Ureter (tissue), 1 donor: ENCODE data around the gene CEP85. TPM values are rescaled to one million over a fixed set of nuclear protein-coding genes. Genes with fewer than 3 reads are reported as not detected.

ENCODE experiments used
- DNase-seq: peaks from one replicate; pipeline ENCODE4 v3.0.0-alpha.2; 2020; ENCODE audit warnings: low spot score
- total RNA-seq: library from RNA; stranded (reverse); gene quantifications from one replicate; pipeline ENCODE4 v1.2.4, GENCODE V29; 2023
- donor health status: DM: yes; HTN: yes; CAD: no.

CEP85 gene, protein sequence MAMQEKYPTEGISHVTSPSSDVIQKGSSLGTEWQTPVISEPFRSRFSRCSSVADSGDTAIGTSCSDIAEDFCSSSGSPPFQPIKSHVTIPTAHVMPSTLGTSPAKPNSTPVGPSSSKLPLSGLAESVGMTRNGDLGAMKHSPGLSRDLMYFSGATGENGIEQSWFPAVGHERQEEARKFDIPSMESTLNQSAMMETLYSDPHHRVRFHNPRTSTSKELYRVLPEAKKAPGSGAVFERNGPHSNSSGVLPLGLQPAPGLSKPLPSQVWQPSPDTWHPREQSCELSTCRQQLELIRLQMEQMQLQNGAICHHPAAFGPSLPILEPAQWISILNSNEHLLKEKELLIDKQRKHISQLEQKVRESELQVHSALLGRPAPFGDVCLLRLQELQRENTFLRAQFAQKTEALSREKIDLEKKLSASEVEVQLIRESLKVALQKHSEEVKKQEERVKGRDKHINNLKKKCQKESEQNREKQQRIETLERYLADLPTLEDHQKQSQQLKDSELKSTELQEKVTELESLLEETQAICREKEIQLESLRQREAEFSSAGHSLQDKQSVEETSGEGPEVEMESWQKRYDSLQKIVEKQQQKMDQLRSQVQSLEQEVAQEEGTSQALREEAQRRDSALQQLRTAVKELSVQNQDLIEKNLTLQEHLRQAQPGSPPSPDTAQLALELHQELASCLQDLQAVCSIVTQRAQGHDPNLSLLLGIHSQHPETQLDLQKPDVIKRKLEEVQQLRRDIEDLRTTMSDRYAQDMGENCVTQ
- total RNA-seq, result 13.1 TPM

GRCh38 chr1:26233903-26234643 is at the start of gene CEP85:
Gene CEP85 (plus strand): TSS chr1:26234200. CDS start chr1:26239784, 5,584 bp downstream.
- DNase-seq, result peak; percentile 99

GRCh38 chr1:26184883-26185282 is 49.1 kb upstream of the CEP85 start:
- no peak for DNase-seq

- DNase-seq, result no peak
Observed at GRCh38 chr1:26187882-26188281, 46.1 kb upstream of the CEP85 start.

GRCh38 chr1:26188477-26188876 is 45.5 kb upstream of the CEP85 start:
- DNase-seq, result no peak

DNA sequence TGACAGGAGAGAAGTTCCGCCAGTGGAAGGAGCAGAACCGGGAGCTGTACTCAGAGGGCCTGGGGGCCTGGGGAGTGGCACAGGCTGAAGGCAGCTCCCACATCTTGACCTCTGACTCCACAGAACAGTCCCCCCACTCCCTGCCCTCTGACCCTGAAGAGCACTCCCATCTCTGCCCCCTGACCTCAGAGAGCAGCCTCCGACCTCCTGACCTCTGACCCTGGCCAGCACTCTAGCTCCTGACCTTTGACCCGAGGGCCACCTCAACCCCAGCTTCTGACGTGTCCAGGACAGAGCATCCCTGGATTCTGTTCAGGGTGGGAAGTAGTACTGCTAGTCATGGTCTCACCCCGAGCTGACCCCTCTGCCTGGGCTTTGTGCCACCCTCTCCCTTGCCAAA is 44.7 kb upstream of the CEP85 start:
- no peak for DNase-seq

GRCh38 chr1:26189751-26190275 is 44.2 kb upstream of the CEP85 start:
- DNase-seq, result no peak

GRCh38 chr1:26190373-26190987 is 43.5 kb upstream of the CEP85 start, which contains the start of gene CATSPER4:
Gene CATSPER4 (plus strand): TSS chr1:26190602. CDS start chr1:26190628, 26 bp downstream.
- DNase-seq, result no peak

DNA sequence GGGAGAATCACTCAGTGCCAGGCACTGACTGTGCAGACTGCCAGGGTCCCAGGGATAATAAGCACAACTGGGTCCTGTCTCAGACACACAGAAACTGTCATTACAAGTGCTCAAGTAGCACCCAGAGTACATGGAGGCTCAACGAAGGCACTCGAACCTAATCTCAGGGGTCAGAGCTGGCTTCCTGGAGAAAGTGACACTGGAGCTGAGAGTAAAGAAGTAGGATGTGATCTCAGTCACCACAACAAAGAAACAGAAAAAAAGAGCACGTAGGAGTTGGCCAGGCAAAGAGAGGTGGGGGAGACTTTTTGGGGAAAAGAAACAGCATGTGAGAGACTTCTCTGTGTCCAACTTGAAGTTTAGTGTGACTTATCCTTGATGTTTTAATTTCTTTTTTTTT is 42.3 kb upstream of the CEP85 start:
- DNase-seq, result no peak

GRCh38 chr1:26195805-26196204 is 38.2 kb upstream of the CEP85 start:
- no peak for DNase-seq

DNA sequence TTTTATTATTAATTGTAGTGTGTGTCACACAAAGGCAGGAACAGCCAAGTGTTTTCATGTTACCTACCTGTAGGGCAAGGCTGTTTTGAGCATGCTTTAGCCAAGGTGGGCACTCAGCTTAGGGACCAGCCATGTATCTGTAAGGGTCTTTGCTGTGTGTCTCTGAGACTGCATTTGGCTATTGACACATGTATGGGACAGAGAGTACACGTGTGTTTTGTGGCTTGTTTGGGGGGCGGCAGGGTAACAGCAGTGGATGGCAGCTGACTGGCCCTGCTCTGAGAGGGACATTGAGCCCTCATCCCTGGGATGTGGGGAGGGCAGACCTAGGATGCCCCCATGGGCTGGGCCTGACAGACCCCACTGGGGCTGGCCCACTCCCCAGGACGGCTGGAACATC is 36.7 kb upstream of the CEP85 start:
- DNase-seq, result no peak

- no peak for DNase-seq
Observed at GRCh38 chr1:26197813-26198212, 36.2 kb upstream of the CEP85 start.

- DNase-seq, result no peak
Observed at GRCh38 chr1:26200413-26200812, 33.6 kb upstream of the CEP85 start.

DNA sequence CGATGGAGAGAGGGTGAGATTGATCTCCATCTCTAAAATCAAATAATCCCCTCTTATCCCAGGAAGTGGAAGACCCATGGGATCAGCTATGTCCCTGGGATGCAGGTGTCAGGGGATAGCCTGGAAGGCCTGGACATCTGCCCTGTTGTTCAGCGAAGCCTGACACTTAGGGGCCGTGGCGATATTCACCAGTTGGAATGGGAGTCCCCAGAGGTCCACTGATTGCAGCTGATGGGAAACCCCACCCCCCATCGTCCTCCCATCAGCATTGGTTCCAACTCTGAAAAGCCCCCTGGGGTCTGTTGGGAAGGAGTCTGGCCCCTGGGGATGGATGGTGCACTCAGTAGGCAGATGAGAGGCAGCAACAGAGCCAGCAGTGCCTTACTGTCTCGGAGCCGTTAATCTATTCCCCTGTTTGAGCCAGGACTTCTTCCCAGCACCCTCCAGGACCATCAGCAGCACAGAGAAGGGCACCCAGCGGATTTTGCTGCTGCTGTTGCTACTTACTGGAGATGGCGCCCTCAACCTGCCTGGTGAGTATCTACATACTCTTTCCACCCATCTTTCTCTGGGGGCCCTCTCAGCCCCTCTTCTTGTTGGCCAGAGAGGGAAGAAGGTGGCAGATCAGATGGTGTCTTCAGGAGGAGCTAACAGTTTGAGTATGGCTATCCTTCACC is 30.2 kb upstream of the CEP85 start:
- no peak for DNase-seq

DNA sequence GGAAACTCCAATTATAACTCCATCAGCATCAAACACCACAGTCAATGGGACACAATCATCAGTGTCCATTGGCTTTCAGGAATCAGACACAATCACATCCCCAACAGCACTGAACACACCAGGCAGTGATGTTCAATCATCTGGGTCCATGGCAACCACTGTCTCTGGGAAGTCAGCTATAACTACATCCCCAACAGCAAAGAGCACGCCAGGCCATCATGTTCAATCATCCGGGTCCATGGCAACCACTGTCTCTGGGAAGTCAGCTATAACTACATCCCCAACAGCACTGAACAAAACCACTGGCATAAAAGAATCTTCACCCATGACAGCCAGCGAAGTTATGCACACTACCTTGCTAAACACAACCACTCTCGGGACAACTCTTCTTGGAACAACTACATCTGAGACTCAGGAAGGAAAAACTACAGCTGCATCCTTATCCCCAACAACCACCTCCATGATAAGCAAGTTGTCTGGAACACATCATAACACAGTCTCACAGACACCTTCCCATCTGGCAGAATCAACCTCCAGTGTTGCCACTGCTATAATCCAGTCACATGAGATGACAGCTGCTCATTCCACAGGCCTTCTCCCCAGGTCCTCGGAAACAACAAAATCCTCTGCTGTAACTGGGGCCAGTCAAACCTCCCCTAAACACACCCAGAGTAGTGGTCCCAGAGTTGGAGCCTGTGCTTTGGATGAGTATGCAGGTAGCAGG is 23.7 kb upstream of the CEP85 start:
- no peak for DNase-seq

- DNase-seq, result no peak
Observed at GRCh38 chr1:26212726-26213125, 21.3 kb upstream of the CEP85 start.

DNA sequence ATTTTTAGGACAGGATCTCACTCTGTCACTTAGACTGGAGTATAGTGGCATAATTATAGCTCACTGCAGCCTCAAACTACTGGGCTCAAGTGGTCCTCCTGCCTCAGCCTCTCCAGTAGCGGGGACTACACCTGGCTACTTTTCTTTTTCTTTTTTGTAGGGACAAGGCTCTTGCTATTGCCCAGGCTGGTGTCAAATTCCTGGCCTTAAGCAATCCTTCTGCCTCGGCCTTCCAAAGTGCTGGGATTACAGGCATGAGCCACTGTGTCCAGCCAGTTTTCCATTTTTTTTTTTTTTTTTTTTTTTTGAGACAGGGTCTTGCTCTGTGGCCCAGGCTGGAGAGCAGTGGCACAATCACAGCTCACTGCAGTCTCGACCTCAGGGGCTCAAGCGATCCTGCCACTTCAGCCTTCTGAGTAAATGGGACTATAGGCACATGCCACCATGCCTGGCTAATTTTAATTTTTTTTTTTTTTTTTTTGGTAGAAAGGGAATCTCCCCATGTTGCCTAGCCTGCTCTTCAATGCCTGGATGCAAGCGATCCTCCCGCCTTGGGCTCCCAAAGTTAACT is 20.6 kb upstream of the CEP85 start:
- no peak for DNase-seq

- no peak for DNase-seq
Observed at GRCh38 chr1:26215246-26215645, 18.8 kb upstream of the CEP85 start.

GRCh38 chr1:26218906-26219494 is 15.0 kb upstream of the CEP85 start:
- DNase-seq, result no peak

GRCh38 chr1:26220199-26220912 is 13.6 kb upstream of the CEP85 start:
- DNase-seq, result no peak
